ENCODE data around the gene WRAP73. TPM values are rescaled to one million over a fixed set of nuclear protein-coding genes. Genes with fewer than 3 reads are reported as not detected.

Gene WRAP73
- total RNA-seq, 5 donors from 2014 or later (not counting 1 experiment from before 2014, with no cell fraction given), result 33.7 to 44.9 (median 39.8) TPM

DNA sequence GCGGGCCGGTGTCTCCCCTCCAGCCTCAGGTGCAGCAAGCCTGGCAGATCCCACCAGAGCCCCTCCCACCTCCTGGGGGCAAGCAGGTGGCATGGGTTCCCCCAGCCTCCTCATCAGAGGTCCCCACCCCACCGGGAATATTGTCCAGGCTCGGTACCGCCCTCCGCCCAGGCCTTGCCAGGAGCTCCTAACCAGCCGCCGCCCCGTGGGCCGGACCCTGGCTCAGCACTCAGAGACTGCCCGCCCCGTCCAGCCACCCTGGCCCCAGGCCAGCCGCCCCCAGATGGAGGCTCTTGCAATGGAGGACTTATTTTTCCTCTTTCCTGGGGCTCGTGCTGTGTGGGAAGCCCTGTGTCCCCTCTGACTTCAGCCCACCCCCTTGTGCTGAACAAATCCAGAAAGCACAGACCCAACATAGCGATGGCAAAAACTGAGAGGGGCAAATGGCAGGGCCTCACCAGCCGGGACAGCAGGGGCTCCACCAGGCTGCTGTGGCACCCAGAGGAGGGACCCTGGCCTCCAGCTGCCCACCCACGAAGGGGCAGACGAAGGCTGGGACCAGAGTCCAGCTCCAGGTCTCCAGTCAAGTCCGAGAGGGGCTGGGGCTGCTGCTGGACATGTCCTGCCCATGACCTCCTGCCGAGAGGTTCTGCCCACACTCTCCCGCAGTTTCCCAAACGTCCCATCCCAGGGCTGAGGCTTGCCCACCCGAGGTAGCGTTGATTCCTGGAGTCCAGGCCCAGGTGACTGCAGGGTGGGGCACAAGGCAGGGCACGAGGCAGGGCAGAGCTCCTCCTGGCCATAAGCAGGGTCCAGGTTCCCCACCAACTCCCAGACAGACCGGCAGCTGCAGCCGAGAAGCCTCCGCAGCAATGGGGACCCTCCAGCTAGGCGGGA is 46.1 kb downstream of the WRAP73 start:
- Histone ChIP-seq H3K36me3 (ENCODE audit: control insufficient read depth in 2 of 2, extremely low read depth in 1 of 2, insufficient read depth in 1 of 2, low read length in 1 of 2) (no peaks in the 10 kb centered on the region), H3K4me1 (ENCODE audit: control insufficient read depth in 1 of 2, extremely low read depth in 1 of 2, insufficient read depth in 2 of 2, low read length in 2 of 2) (peaks cover 5 to 12% of the 10 kb centered on the region in 2 experiments), H3K27ac (ENCODE audit: low read length) (no peak overlapping the region), H3K9me3 (no peaks in the 10 kb centered on the region), H3K4me3 (ENCODE audit: control insufficient read depth in 1 of 2, extremely low read depth in 1 of 2, low read length in 1 of 2) (no peak overlapping the region), H3K27me3 (replicated peaks in 1 of 2; ENCODE audit: control insufficient read depth in 2 of 2, extremely low read depth in 1 of 2, insufficient read depth in 2 of 2, low read length in 1 of 2) (peaks cover 0 to 70% of the 10 kb centered on the region in 2 experiments)
- POLR2A ChIA-PET, result no interaction called here
- peaks cover 0 to 6% (median 5%) of the 10 kb centered on the region in 3 donors for H3K4me1 Mint-ChIP-seq
- 87% methylated on average over 26 of the region's 29 CpGs for WGBS (ENCODE audit: insufficient coverage)
- DNase-seq (no peak), ATAC-seq (replicated peaks in 1 of 4) (no peak)
- peaks cover 0 to 12% of the 10 kb centered on the region in 2 donors for H3K27me3 Mint-ChIP-seq
- CTCF ChIA-PET, result no interaction called here
- H3K4me3 Mint-ChIP-seq, result no peak overlapping the region
- no peaks in the 10 kb centered on the region for H3K36me3 Mint-ChIP-seq
- no peak overlapping the region for H3K27ac Mint-ChIP-seq
- no peaks in the 10 kb centered on the region for H3K9me3 Mint-ChIP-seq

DNA sequence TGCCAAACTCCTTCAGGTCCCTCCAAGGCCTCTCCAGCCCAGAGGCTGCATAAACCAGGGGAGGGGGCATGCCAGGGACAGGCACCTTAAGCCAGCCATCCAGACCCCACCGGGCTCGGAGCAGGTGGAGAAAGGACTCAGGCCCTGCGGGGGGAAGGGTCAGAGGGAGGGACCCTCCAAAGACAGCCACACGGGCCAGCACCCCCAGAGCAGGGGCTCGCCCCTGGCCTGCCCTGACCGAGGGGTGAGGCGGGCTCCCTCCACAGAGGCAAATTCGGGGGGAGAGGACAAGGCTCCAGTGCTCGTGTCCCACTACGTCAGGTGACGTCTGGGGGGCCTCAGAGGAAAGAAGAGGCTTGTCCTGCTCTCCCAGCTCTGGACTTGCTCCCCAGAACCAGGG is 46.7 kb downstream of the WRAP73 start:
- DNase-seq (no peak), ATAC-seq (replicated peaks in 1 of 4) (no peak)
- Mint-ChIP-seq H3K9me3 (no peaks in the 10 kb centered on the region), H3K27me3 (peaks cover 0 to 6% of the 10 kb centered on the region in 2 donors), H3K4me1 (peaks cover 1 to 10% (median 8%) of the 10 kb centered on the region in 3 donors), H3K27ac (no peak overlapping the region), H3K36me3 (no peaks in the 10 kb centered on the region), H3K4me3 (no peak overlapping the region)
- Histone ChIP-seq H3K4me1 (ENCODE audit: control insufficient read depth in 1 of 2, extremely low read depth in 1 of 2, insufficient read depth in 2 of 2, low read length in 2 of 2) (peaks cover 10 to 18% of the 10 kb centered on the region in 2 experiments), H3K27ac (ENCODE audit: low read length) (no peak overlapping the region), H3K9me3 (no peaks in the 10 kb centered on the region), H3K4me3 (ENCODE audit: control insufficient read depth in 1 of 2, extremely low read depth in 1 of 2, low read length in 1 of 2) (no peak overlapping the region), H3K36me3 (ENCODE audit: control insufficient read depth in 2 of 2, extremely low read depth in 1 of 2, insufficient read depth in 1 of 2, low read length in 1 of 2) (no peaks in the 10 kb centered on the region), H3K27me3 (replicated peaks in 1 of 2; ENCODE audit: control insufficient read depth in 2 of 2, extremely low read depth in 1 of 2, insufficient read depth in 2 of 2, low read length in 1 of 2) (peaks cover 0 to 69% of the 10 kb centered on the region in 2 experiments)
- POLR2A ChIA-PET, result no interaction called here
- 81% methylated on average over 8 of the region's 11 CpGs for WGBS (ENCODE audit: insufficient coverage)
- CTCF ChIA-PET, result no interaction called here

DNA sequence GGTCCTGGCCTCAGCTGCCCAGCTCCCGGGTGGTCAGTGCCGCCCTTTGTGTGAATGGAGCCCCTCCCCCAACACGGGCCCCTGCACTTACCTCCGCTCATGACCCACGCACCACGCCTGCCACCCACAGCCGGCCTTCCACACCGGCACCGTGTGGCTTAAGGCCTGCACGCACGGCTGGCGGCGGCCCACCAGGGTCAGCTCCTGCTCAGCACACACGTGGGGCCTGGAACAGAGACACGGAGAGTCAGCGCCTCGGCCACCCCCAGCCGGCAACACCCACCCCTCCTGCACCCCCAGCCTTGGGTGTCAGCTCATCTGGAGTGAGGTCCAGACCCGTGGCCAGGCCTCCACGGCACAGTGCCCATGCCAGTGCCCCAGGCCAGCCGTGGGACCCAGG is 47.5 kb downstream of the WRAP73 start:
- no peak overlapping the region for H3K27ac Mint-ChIP-seq
- WGBS (ENCODE audit: insufficient coverage), result 85% methylated on average over 20 of the region's 21 CpGs
- peaks cover 9 to 17% (median 16%) of the 10 kb centered on the region in 3 donors for H3K4me1 Mint-ChIP-seq
- CTCF ChIA-PET, result no interaction called here
- H3K4me1 ChIP-seq (ENCODE audit: control insufficient read depth in 1 of 2, extremely low read depth in 1 of 2, insufficient read depth in 2 of 2, low read length in 2 of 2), result peaks cover 18 to 26% of the 10 kb centered on the region in 2 experiments
- H3K9me3 Mint-ChIP-seq, result no peaks in the 10 kb centered on the region
- H3K4me3 Mint-ChIP-seq, result no peak overlapping the region
- H3K4me3 ChIP-seq (ENCODE audit: control insufficient read depth in 1 of 2, extremely low read depth in 1 of 2, low read length in 1 of 2), result no peak overlapping the region
- no peaks in the 10 kb centered on the region for H3K9me3 ChIP-seq
- no peaks in the 10 kb centered on the region for H3K36me3 Mint-ChIP-seq
- POLR2A ChIA-PET, result no interaction called here
- no peak for DNase-seq
- H3K27me3 ChIP-seq (replicated peaks in 1 of 2; ENCODE audit: control insufficient read depth in 2 of 2, extremely low read depth in 1 of 2, insufficient read depth in 2 of 2, low read length in 1 of 2), result peaks cover 0 to 64% of the 10 kb centered on the region in 2 experiments
- no peak for ATAC-seq (replicated peaks in 1 of 4)
- H3K27ac ChIP-seq (ENCODE audit: low read length), result no peak overlapping the region
- H3K36me3 ChIP-seq (ENCODE audit: control insufficient read depth in 2 of 2, extremely low read depth in 1 of 2, insufficient read depth in 1 of 2, low read length in 1 of 2), result no peaks in the 10 kb centered on the region
- peaks cover 0 to 7% of the 10 kb centered on the region in 2 donors for H3K27me3 Mint-ChIP-seq

DNA sequence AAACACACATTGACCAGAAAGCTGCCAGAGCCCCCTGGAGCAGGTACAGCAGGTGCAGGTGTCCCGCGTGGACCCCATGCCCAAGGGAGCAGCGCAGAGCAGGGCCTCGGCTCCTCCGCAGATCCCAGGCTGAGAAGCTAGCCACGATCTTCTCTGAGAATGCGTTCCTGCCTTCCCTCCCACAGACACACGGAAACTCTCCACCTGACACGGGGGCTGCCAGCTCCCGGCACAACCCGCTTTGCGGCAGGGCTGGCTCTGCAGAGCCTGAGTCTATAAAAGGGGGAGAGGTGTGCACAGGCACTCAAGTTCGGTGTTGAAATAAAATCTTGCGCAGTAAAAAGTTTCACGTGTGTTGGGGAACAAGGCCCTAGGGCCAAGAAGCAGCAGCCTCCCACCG is 48.2 kb downstream of the WRAP73 start:
- peaks cover 0 to 7% of the 10 kb centered on the region in 2 donors for H3K27me3 Mint-ChIP-seq
- WGBS (ENCODE audit: insufficient coverage), result 84% methylated on average over 7 of the region's 16 CpGs
- no peak overlapping the region for H3K27ac Mint-ChIP-seq
- peaks cover 15 to 24% (median 19%) of the 10 kb centered on the region in 3 donors for H3K4me1 Mint-ChIP-seq
- no peak overlapping the region for H3K27ac ChIP-seq (ENCODE audit: low read length)
- no peak overlapping the region for H3K4me3 Mint-ChIP-seq
- POLR2A ChIA-PET, result no interaction called here
- H3K4me1 ChIP-seq (ENCODE audit: control insufficient read depth in 1 of 2, extremely low read depth in 1 of 2, insufficient read depth in 2 of 2, low read length in 2 of 2), result peaks cover 18 to 32% of the 10 kb centered on the region in 2 experiments
- no peaks in the 10 kb centered on the region for H3K9me3 ChIP-seq
- CTCF ChIA-PET, result no interaction called here
- no peak for ATAC-seq (replicated peaks in 1 of 4)
- H3K4me3 ChIP-seq (ENCODE audit: control insufficient read depth in 1 of 2, extremely low read depth in 1 of 2, low read length in 1 of 2), result no peak overlapping the region
- DNase-seq, result no peak
- no peaks in the 10 kb centered on the region for H3K36me3 ChIP-seq (ENCODE audit: control insufficient read depth in 2 of 2, extremely low read depth in 1 of 2, insufficient read depth in 1 of 2, low read length in 1 of 2)
- no peaks in the 10 kb centered on the region for H3K9me3 Mint-ChIP-seq
- peaks cover 0 to 57% of the 10 kb centered on the region in 2 experiments for H3K27me3 ChIP-seq (replicated peaks in 1 of 2; ENCODE audit: control insufficient read depth in 2 of 2, extremely low read depth in 1 of 2, insufficient read depth in 2 of 2, low read length in 1 of 2)
- H3K36me3 Mint-ChIP-seq, result no peaks in the 10 kb centered on the region

DNA sequence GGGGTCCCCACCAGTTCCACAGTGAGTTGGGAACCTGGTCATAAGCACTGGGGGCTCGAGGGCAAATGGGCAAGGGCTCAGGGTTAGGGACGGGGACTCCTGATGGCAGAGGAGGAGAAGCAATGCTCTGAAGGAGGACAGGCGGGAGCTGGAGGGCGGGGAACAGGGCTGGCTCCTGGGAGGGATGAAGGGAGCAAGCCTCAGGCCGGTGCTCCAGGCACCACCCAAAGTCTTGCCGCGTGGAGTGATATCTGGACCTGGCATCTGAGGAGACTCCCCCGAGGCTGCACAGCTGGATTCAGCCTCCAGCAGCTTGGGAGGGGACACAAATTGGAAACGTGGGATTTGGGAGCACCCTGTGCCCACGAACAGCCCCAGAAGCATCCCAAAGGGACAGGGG is 49.5 kb downstream of the WRAP73 start:
- Mint-ChIP-seq H3K9me3 (no peaks in the 10 kb centered on the region), H3K4me1 (peaks cover 15 to 24% (median 22%) of the 10 kb centered on the region in 3 donors), H3K27ac (peak overlapping the region in 1 of 2 donors; percentile 44), H3K36me3 (no peaks in the 10 kb centered on the region), H3K4me3 (no peak overlapping the region), H3K27me3 (peaks cover 0 to 7% of the 10 kb centered on the region in 2 donors)
- no peak overlapping the region for H3K4me3 ChIP-seq (ENCODE audit: control insufficient read depth in 1 of 2, extremely low read depth in 1 of 2, low read length in 1 of 2)
- no peaks in the 10 kb centered on the region for H3K9me3 ChIP-seq
- DNase-seq (no peak), ATAC-seq (replicated peaks in 1 of 4) (no peak)
- CTCF ChIA-PET, result no interaction called here
- POLR2A ChIA-PET, result no interaction called here
- 81% methylated on average over 7 of the region's 10 CpGs for WGBS (ENCODE audit: insufficient coverage)
- peaks cover 18 to 35% of the 10 kb centered on the region in 2 experiments for H3K4me1 ChIP-seq (ENCODE audit: control insufficient read depth in 1 of 2, extremely low read depth in 1 of 2, insufficient read depth in 2 of 2, low read length in 2 of 2)
- peaks cover 0 to 46% of the 10 kb centered on the region in 2 experiments for H3K27me3 ChIP-seq (replicated peaks in 1 of 2; ENCODE audit: control insufficient read depth in 2 of 2, extremely low read depth in 1 of 2, insufficient read depth in 2 of 2, low read length in 1 of 2)
- no peaks in the 10 kb centered on the region for H3K36me3 ChIP-seq (ENCODE audit: control insufficient read depth in 2 of 2, extremely low read depth in 1 of 2, insufficient read depth in 1 of 2, low read length in 1 of 2)
- H3K27ac ChIP-seq (ENCODE audit: low read length), result no peak overlapping the region

DNA sequence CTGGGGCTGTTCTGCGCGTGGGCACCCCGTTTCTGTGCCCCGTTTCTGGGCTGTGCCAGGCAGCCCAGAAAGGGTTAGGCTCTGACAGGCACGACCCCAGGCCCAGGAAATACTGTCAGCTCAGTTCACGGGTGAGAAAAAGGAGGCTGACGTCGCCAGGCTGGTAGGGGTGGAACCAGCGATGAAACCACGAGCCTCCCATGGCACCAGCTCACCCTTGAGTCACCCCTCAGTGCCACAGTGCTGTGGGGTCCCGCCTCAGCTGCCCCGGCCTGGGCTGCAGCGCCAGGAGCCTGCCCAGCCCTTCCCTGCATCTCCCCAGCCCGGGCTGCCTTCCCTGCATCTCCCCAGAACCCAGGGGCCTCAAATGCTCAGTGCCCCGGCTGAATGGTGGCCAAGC is 50.1 kb downstream of the WRAP73 start:
- Histone ChIP-seq H3K4me3 (ENCODE audit: control insufficient read depth in 1 of 2, extremely low read depth in 1 of 2, low read length in 1 of 2) (no peak overlapping the region), H3K9me3 (no peaks in the 10 kb centered on the region), H3K4me1 (ENCODE audit: control insufficient read depth in 1 of 2, extremely low read depth in 1 of 2, insufficient read depth in 2 of 2, low read length in 2 of 2) (peaks cover 18 to 35% of the 10 kb centered on the region in 2 experiments), H3K36me3 (ENCODE audit: control insufficient read depth in 2 of 2, extremely low read depth in 1 of 2, insufficient read depth in 1 of 2, low read length in 1 of 2) (no peaks in the 10 kb centered on the region), H3K27ac (ENCODE audit: low read length) (no peak overlapping the region), H3K27me3 (replicated peaks in 1 of 2; ENCODE audit: control insufficient read depth in 2 of 2, extremely low read depth in 1 of 2, insufficient read depth in 2 of 2, low read length in 1 of 2) (peaks cover 0 to 46% of the 10 kb centered on the region in 2 experiments)
- DNase-seq (peak in 1 of 35 experiments; percentile 5), ATAC-seq (replicated peaks in 1 of 4) (no peak)
- no peaks in the 10 kb centered on the region for H3K36me3 Mint-ChIP-seq
- 77% methylated on average over 12 of the region's 15 CpGs for WGBS (ENCODE audit: insufficient coverage)
- CTCF ChIA-PET, result no interaction called here
- peak overlapping the region in 1 of 2 donors; percentile 44 for H3K27ac Mint-ChIP-seq
- peaks cover 15 to 24% (median 22%) of the 10 kb centered on the region in 3 donors for H3K4me1 Mint-ChIP-seq
- H3K9me3 Mint-ChIP-seq, result no peaks in the 10 kb centered on the region
- H3K27me3 Mint-ChIP-seq, result peaks cover 0 to 7% of the 10 kb centered on the region in 2 donors
- no peak overlapping the region for H3K4me3 Mint-ChIP-seq
- POLR2A ChIA-PET, result no interaction called here
